Mucosa of stomach (tissue), 1 donor: ENCODE measurements around the gene ATP9B.

ENCODE experiments used
- H3K27me3 ChIP-seq: one replicate; pipeline ENCODE4 v1.7.0; 2013; ENCODE audit warnings: mild to moderate bottlenecking, low read length; ENCODE audit not compliant: control insufficient read depth, insufficient read depth
- H3K36me3 ChIP-seq: one replicate; pipeline ENCODE4 v1.7.0; 2013; ENCODE audit warnings: low read length; ENCODE audit not compliant: control insufficient read depth, insufficient read depth
- H3K4me1 ChIP-seq: one replicate; pipeline ENCODE4 v1.7.0; 2013; ENCODE audit warnings: mild to moderate bottlenecking, low read length; ENCODE audit not compliant: control insufficient read depth, insufficient read depth
- H3K4me3 ChIP-seq: one replicate; pipeline ENCODE4 v1.7.0; 2013; ENCODE audit warnings: low read length
- H3K9ac ChIP-seq: one replicate; pipeline ENCODE4 v1.7.0; 2013; ENCODE audit warnings: mild to moderate bottlenecking, low read length, moderate library complexity
- H3K9me3 ChIP-seq: one replicate; pipeline ENCODE4 v1.7.0; 2013; ENCODE audit warnings: mild to moderate bottlenecking, low read length, moderate library complexity; ENCODE audit not compliant: control insufficient read depth
- donor health status: Pancreatic carcinoma.

The ATP9B gene

GRCh38 chr18:79387214-79387613 is 318.0 kb downstream of the ATP9B start:
- Histone ChIP-seq H3K27me3 (peaks cover 37% of the 10 kb centered on the region), H3K36me3 (no peaks in the 10 kb centered on the region), H3K9me3 (no peaks in the 10 kb centered on the region), H3K9ac (no peak overlapping the region), H3K4me1 (no peaks in the 10 kb centered on the region), H3K4me3 (no peak overlapping the region)

- H3K36me3 ChIP-seq, result no peaks in the 10 kb centered on the region
- no peak overlapping the region for H3K9ac ChIP-seq
- peaks cover 41% of the 10 kb centered on the region for H3K27me3 ChIP-seq
- H3K4me1 ChIP-seq, result no peaks in the 10 kb centered on the region
- no peak overlapping the region for H3K4me3 ChIP-seq
- H3K9me3 ChIP-seq, result no peaks in the 10 kb centered on the region
Observed at GRCh38 chr18:79387615-79388014, 318.4 kb downstream of the ATP9B start.

- Histone ChIP-seq H3K9ac (no peak overlapping the region), H3K4me1 (peaks cover 1% of the 10 kb centered on the region), H3K36me3 (no peaks in the 10 kb centered on the region), H3K9me3 (no peaks in the 10 kb centered on the region), H3K4me3 (no peak overlapping the region), H3K27me3 (peaks cover 45% of the 10 kb centered on the region)
Observed at GRCh38 chr18:79388043-79388442, 318.8 kb downstream of the ATP9B start.

- Histone ChIP-seq H3K9ac (no peak overlapping the region), H3K4me3 (no peak overlapping the region), H3K4me1 (peaks cover 9% of the 10 kb centered on the region), H3K9me3 (no peaks in the 10 kb centered on the region), H3K27me3 (peaks cover 53% of the 10 kb centered on the region), H3K36me3 (no peaks in the 10 kb centered on the region)
Observed at GRCh38 chr18:79389689-79390088, 320.5 kb downstream of the ATP9B start.

- no peaks in the 10 kb centered on the region for H3K9me3 ChIP-seq
- H3K4me1 ChIP-seq, result peaks cover 18% of the 10 kb centered on the region
- H3K27me3 ChIP-seq, result peaks cover 60% of the 10 kb centered on the region
- H3K9ac ChIP-seq, result no peak overlapping the region
- H3K36me3 ChIP-seq, result no peaks in the 10 kb centered on the region
- H3K4me3 ChIP-seq, result no peak overlapping the region
Observed at GRCh38 chr18:79392226-79392625, 323.0 kb downstream of the ATP9B start.

- Histone ChIP-seq H3K4me1 (peaks cover 18% of the 10 kb centered on the region), H3K9ac (peak overlapping the region; percentile 64)
Observed at GRCh38 chr18:79393181-79393634, 324.0 kb downstream of the ATP9B start.

GRCh38 chr18:79393635-79394533 is 324.7 kb downstream of the ATP9B start:
- peak overlapping the region; percentile 64 for H3K9ac ChIP-seq
- H3K9me3 ChIP-seq, result no peaks in the 10 kb centered on the region
- H3K4me3 ChIP-seq, result peak overlapping the region; percentile 36
- H3K36me3 ChIP-seq, result no peaks in the 10 kb centered on the region
- H3K27me3 ChIP-seq, result peaks cover 56% of the 10 kb centered on the region
- H3K4me1 ChIP-seq, result peaks cover 18% of the 10 kb centered on the region

More at GRCh38 chr18:79393181-79393634, 324.0 kb downstream of the ATP9B start:
- Histone ChIP-seq H3K4me3 (peak overlapping the region; percentile 36), H3K36me3 (no peaks in the 10 kb centered on the region), H3K9me3 (no peaks in the 10 kb centered on the region), H3K27me3 (peaks cover 60% of the 10 kb centered on the region)

- peaks cover 18% of the 10 kb centered on the region for H3K4me1 ChIP-seq
- H3K9ac ChIP-seq, result peak overlapping the region; percentile 64
- peaks cover 53% of the 10 kb centered on the region for H3K27me3 ChIP-seq
- no peak overlapping the region for H3K4me3 ChIP-seq
- no peaks in the 10 kb centered on the region for H3K36me3 ChIP-seq
- H3K9me3 ChIP-seq, result no peaks in the 10 kb centered on the region
Observed at GRCh38 chr18:79394534-79395307, 325.5 kb downstream of the ATP9B start.

- Histone ChIP-seq H3K27me3 (peaks cover 52% of the 10 kb centered on the region), H3K9ac (no peak overlapping the region), H3K4me3 (no peak overlapping the region), H3K9me3 (no peaks in the 10 kb centered on the region), H3K4me1 (peaks cover 18% of the 10 kb centered on the region), H3K36me3 (no peaks in the 10 kb centered on the region)
Observed at GRCh38 chr18:79395308-79395640, 326.1 kb downstream of the ATP9B start.

- no peaks in the 10 kb centered on the region for H3K36me3 ChIP-seq
- peaks cover 52% of the 10 kb centered on the region for H3K27me3 ChIP-seq
- H3K4me1 ChIP-seq, result peaks cover 18% of the 10 kb centered on the region
- peak within 1 kb of the TSS; percentile 64 for H3K9ac ChIP-seq
- H3K9me3 ChIP-seq, result no peaks in the 10 kb centered on the region
- H3K4me3 ChIP-seq, result no peak within 1 kb of the TSS
Observed at GRCh38 chr18:79395761-79396404, 326.7 kb downstream of the ATP9B start, which contains the start of gene NFATC1. TSS of gene NFATC1 (plus strand) at chr18:79395930. CDS start at chr18:79396225, 295 bp downstream.

GRCh38 chr18:79396431-79397246 is 327.4 kb downstream of the ATP9B start:
- Histone ChIP-seq H3K9me3 (no peaks in the 10 kb centered on the region), H3K4me1 (peaks cover 18% of the 10 kb centered on the region), H3K36me3 (no peaks in the 10 kb centered on the region), H3K9ac (no peak overlapping the region), H3K4me3 (no peak overlapping the region), H3K27me3 (peaks cover 52% of the 10 kb centered on the region)
